ENCODE data around the gene EPN3.

The EPN3 gene

GRCh38 chr17:50508573-50509460 is 23.7 kb upstream of the EPN3 start:
- H2BK15ac ChIP-seq (ENCODE audit: low read length) = peak overlapping the region; percentile 83
- H3K18ac ChIP-seq (ENCODE audit: low read length) = peak overlapping the region; percentile 88
- H3K4me2 ChIP-seq (ENCODE audit: insufficient read depth, low read length, poor library complexity, severe bottlenecking) = peak overlapping the region; percentile 89
- H2BK5ac ChIP-seq (ENCODE audit: low read length) = peak overlapping the region; percentile 29
- peaks cover 0 to 31% (median 0%) of the 10 kb centered on the region in 3 experiments for H3K27me3 ChIP-seq (ENCODE audit: control insufficient read depth in 3 of 3, insufficient read depth in 3 of 3, low read depth in 1 of 3, low read length in 3 of 3)
- peak overlapping the region; percentile 87 for H3K14ac ChIP-seq (ENCODE audit: low read length)
- H3K27ac ChIP-seq (replicated peaks; ENCODE audit: low read length) = peak overlapping the region; percentile 54
- peak overlapping the region; percentile 84 for H3K9ac ChIP-seq (ENCODE audit: low read depth, low read length, poor library complexity)
- H2BK12ac ChIP-seq (ENCODE audit: low read length) = no peak overlapping the region
- no peaks in the 10 kb centered on the region for H3K36me3 ChIP-seq (replicated peaks in 1 of 2; ENCODE audit: control insufficient read depth in 2 of 2, insufficient read depth in 2 of 2, low read length in 2 of 2)
- peak overlapping the region; percentile 16 for H2BK120ac ChIP-seq (ENCODE audit: low read depth, low read length)
- no peaks in the 10 kb centered on the region for H3K79me1 ChIP-seq (ENCODE audit: low read depth, low read length)
- DNase-seq (ENCODE audit: low spot score) = no peak
- peak overlapping the region in 1 of 2 donors; percentile 79 for H3K4me3 ChIP-seq (ENCODE audit: low read length in 2 of 2)
- H2AK5ac ChIP-seq (ENCODE audit: low read depth, low read length) = peak overlapping the region; percentile 24
- no peak overlapping the region for H4K8ac ChIP-seq (ENCODE audit: low read depth, low read length)
- peak overlapping the region; percentile 57 for H2AFZ ChIP-seq (ENCODE audit: low read length)
- H3K4me1 ChIP-seq (ENCODE audit: control insufficient read depth in 2 of 2, insufficient read depth in 1 of 2, low read depth in 1 of 2, low read length in 2 of 2) = peaks cover 11 to 21% of the 10 kb centered on the region in 2 donors
- no peak overlapping the region for H3K23ac ChIP-seq (ENCODE audit: low read depth, low read length, poor library complexity)
- no peaks in the 10 kb centered on the region for H3K9me3 ChIP-seq (replicated peaks in 1 of 2; ENCODE audit: control insufficient read depth in 2 of 2, insufficient read depth in 1 of 2, low read depth in 1 of 2, low read length in 2 of 2)
- H4K91ac ChIP-seq (ENCODE audit: low read depth, low read length, poor library complexity) = no peak overlapping the region
- no CpG with 5 or more reads among the region's 32 CpGs for WGBS, 2 donors (ENCODE audit: extremely low coverage in 2 of 2, insufficient read length in 2 of 2, insufficient replicate concordance in 1 of 2)
- no peak overlapping the region for H3K4ac ChIP-seq (ENCODE audit: low read length)

- H2BK5ac ChIP-seq (ENCODE audit: low read length) = no peak overlapping the region
- no peak overlapping the region for H3K23ac ChIP-seq (ENCODE audit: low read depth, low read length, poor library complexity)
- H2BK15ac ChIP-seq (ENCODE audit: low read length) = no peak overlapping the region
- H3K18ac ChIP-seq (ENCODE audit: low read length) = no peak overlapping the region
- H2AFZ ChIP-seq (ENCODE audit: low read length) = peak overlapping the region; percentile 68
- DNase-seq (ENCODE audit: low spot score) = no peak
- H3K14ac ChIP-seq (ENCODE audit: low read length) = no peak overlapping the region
- no peak overlapping the region for H3K4me3 ChIP-seq (ENCODE audit: low read length in 2 of 2)
- no peak overlapping the region for H4K8ac ChIP-seq (ENCODE audit: low read depth, low read length)
- H4K91ac ChIP-seq (ENCODE audit: low read depth, low read length, poor library complexity) = no peak overlapping the region
- H2AK5ac ChIP-seq (ENCODE audit: low read depth, low read length) = no peak overlapping the region
- H3K27me3 ChIP-seq (ENCODE audit: control insufficient read depth in 3 of 3, insufficient read depth in 3 of 3, low read depth in 1 of 3, low read length in 3 of 3) = peaks cover 0 to 25% (median 0%) of the 10 kb centered on the region in 3 experiments
- no peak overlapping the region for H2BK12ac ChIP-seq (ENCODE audit: low read length)
- no peaks in the 10 kb centered on the region for H3K79me1 ChIP-seq (ENCODE audit: low read depth, low read length)
- no peak overlapping the region for H2BK120ac ChIP-seq (ENCODE audit: low read depth, low read length)
- no peak overlapping the region for H3K4me2 ChIP-seq (ENCODE audit: insufficient read depth, low read length, poor library complexity, severe bottlenecking)
- H3K27ac ChIP-seq (replicated peaks; ENCODE audit: low read length) = no peak overlapping the region
- WGBS, 2 donors (ENCODE audit: extremely low coverage in 2 of 2, insufficient read length in 2 of 2, insufficient replicate concordance in 1 of 2) = no CpG with 5 or more reads among the region's 3 CpGs
- peaks cover 18 to 27% of the 10 kb centered on the region in 2 donors for H3K4me1 ChIP-seq (ENCODE audit: control insufficient read depth in 2 of 2, insufficient read depth in 1 of 2, low read depth in 1 of 2, low read length in 2 of 2)
- no peak overlapping the region for H3K4ac ChIP-seq (ENCODE audit: low read length)
- no peaks in the 10 kb centered on the region for H3K36me3 ChIP-seq (replicated peaks in 1 of 2; ENCODE audit: control insufficient read depth in 2 of 2, insufficient read depth in 2 of 2, low read length in 2 of 2)
- H3K9ac ChIP-seq (ENCODE audit: low read depth, low read length, poor library complexity) = no peak overlapping the region
- no peaks in the 10 kb centered on the region for H3K9me3 ChIP-seq (replicated peaks in 1 of 2; ENCODE audit: control insufficient read depth in 2 of 2, insufficient read depth in 1 of 2, low read depth in 1 of 2, low read length in 2 of 2)
Measured at GRCh38 chr17:50511058-50511457, 21.5 kb upstream of the EPN3 start.

GRCh38 chr17:50513495-50513894 is 19.0 kb upstream of the EPN3 start:
- DNase-seq (ENCODE audit: low spot score) = no peak
- H2BK12ac ChIP-seq (ENCODE audit: low read length) = no peak overlapping the region

GRCh38 chr17:50514388-50514787 is 18.1 kb upstream of the EPN3 start:
- no peak overlapping the region for H3K4ac ChIP-seq (ENCODE audit: low read length)
- H3K79me1 ChIP-seq (ENCODE audit: low read depth, low read length) = no peaks in the 10 kb centered on the region
- no peak overlapping the region for H2BK15ac ChIP-seq (ENCODE audit: low read length)
- H2AK5ac ChIP-seq (ENCODE audit: low read depth, low read length) = no peak overlapping the region
- no peak overlapping the region for H3K4me2 ChIP-seq (ENCODE audit: insufficient read depth, low read length, poor library complexity, severe bottlenecking)
- H2BK12ac ChIP-seq (ENCODE audit: low read length) = no peak overlapping the region
- H3K14ac ChIP-seq (ENCODE audit: low read length) = no peak overlapping the region
- WGBS, 2 donors (ENCODE audit: extremely low coverage in 2 of 2, insufficient read length in 2 of 2, insufficient replicate concordance in 1 of 2) = no CpG with 5 or more reads among the region's 3 CpGs
- H3K9ac ChIP-seq (ENCODE audit: low read depth, low read length, poor library complexity) = no peak overlapping the region
- no peak for DNase-seq (ENCODE audit: low spot score)
- H2BK120ac ChIP-seq (ENCODE audit: low read depth, low read length) = no peak overlapping the region
- peaks cover 18% of the 10 kb centered on the region in 2 donors for H3K4me1 ChIP-seq (ENCODE audit: control insufficient read depth in 2 of 2, insufficient read depth in 1 of 2, low read depth in 1 of 2, low read length in 2 of 2)
- no peak overlapping the region for H3K4me3 ChIP-seq (ENCODE audit: low read length in 2 of 2)
- H3K9me3 ChIP-seq (replicated peaks in 1 of 2; ENCODE audit: control insufficient read depth in 2 of 2, insufficient read depth in 1 of 2, low read depth in 1 of 2, low read length in 2 of 2) = no peaks in the 10 kb centered on the region
- no peak overlapping the region for H3K18ac ChIP-seq (ENCODE audit: low read length)
- H3K23ac ChIP-seq (ENCODE audit: low read depth, low read length, poor library complexity) = no peak overlapping the region
- H4K8ac ChIP-seq (ENCODE audit: low read depth, low read length) = no peak overlapping the region
- peak overlapping the region; percentile 38 for H2AFZ ChIP-seq (ENCODE audit: low read length)
- no peak overlapping the region for H4K91ac ChIP-seq (ENCODE audit: low read depth, low read length, poor library complexity)
- H2BK5ac ChIP-seq (ENCODE audit: low read length) = no peak overlapping the region
- peaks cover 0 to 21% (median 0%) of the 10 kb centered on the region in 3 experiments for H3K27me3 ChIP-seq (ENCODE audit: control insufficient read depth in 3 of 3, insufficient read depth in 3 of 3, low read depth in 1 of 3, low read length in 3 of 3)
- no peaks in the 10 kb centered on the region for H3K36me3 ChIP-seq (replicated peaks in 1 of 2; ENCODE audit: control insufficient read depth in 2 of 2, insufficient read depth in 2 of 2, low read length in 2 of 2)
- H3K27ac ChIP-seq (replicated peaks; ENCODE audit: low read length) = peak overlapping the region; percentile 79

More at GRCh38 chr17:50513495-50513894, 19.0 kb upstream of the EPN3 start:
- no peak overlapping the region for H3K14ac ChIP-seq (ENCODE audit: low read length)
- no peaks in the 10 kb centered on the region for H3K9me3 ChIP-seq (replicated peaks in 1 of 2; ENCODE audit: control insufficient read depth in 2 of 2, insufficient read depth in 1 of 2, low read depth in 1 of 2, low read length in 2 of 2)
- H2BK120ac ChIP-seq (ENCODE audit: low read depth, low read length) = no peak overlapping the region
- no peak overlapping the region for H4K8ac ChIP-seq (ENCODE audit: low read depth, low read length)
- no peak overlapping the region for H2AFZ ChIP-seq (ENCODE audit: low read length)
- H2BK5ac ChIP-seq (ENCODE audit: low read length) = no peak overlapping the region
- no peak overlapping the region for H3K4me3 ChIP-seq (ENCODE audit: low read length in 2 of 2)
- peaks cover 18 to 23% of the 10 kb centered on the region in 2 donors for H3K4me1 ChIP-seq (ENCODE audit: control insufficient read depth in 2 of 2, insufficient read depth in 1 of 2, low read depth in 1 of 2, low read length in 2 of 2)
- H3K18ac ChIP-seq (ENCODE audit: low read length) = no peak overlapping the region
- H2BK15ac ChIP-seq (ENCODE audit: low read length) = no peak overlapping the region
- no peak overlapping the region for H3K4me2 ChIP-seq (ENCODE audit: insufficient read depth, low read length, poor library complexity, severe bottlenecking)
- no peak overlapping the region for H3K27ac ChIP-seq (replicated peaks; ENCODE audit: low read length)
- no peak overlapping the region for H2AK5ac ChIP-seq (ENCODE audit: low read depth, low read length)
- H3K79me1 ChIP-seq (ENCODE audit: low read depth, low read length) = no peaks in the 10 kb centered on the region
- H3K23ac ChIP-seq (ENCODE audit: low read depth, low read length, poor library complexity) = no peak overlapping the region
- H3K36me3 ChIP-seq (replicated peaks in 1 of 2; ENCODE audit: control insufficient read depth in 2 of 2, insufficient read depth in 2 of 2, low read length in 2 of 2) = no peaks in the 10 kb centered on the region
- no peak overlapping the region for H3K9ac ChIP-seq (ENCODE audit: low read depth, low read length, poor library complexity)
- H4K91ac ChIP-seq (ENCODE audit: low read depth, low read length, poor library complexity) = no peak overlapping the region
- H3K27me3 ChIP-seq (ENCODE audit: control insufficient read depth in 3 of 3, insufficient read depth in 3 of 3, low read depth in 1 of 3, low read length in 3 of 3) = peaks cover 0 to 22% (median 0%) of the 10 kb centered on the region in 3 experiments
- WGBS, 2 donors (ENCODE audit: extremely low coverage in 2 of 2, insufficient read length in 2 of 2, insufficient replicate concordance in 1 of 2) = no CpG with 5 or more reads among the region's 4 CpGs
- H3K4ac ChIP-seq (ENCODE audit: low read length) = no peak overlapping the region
